ENCODE results near the gene CCDC50.

Gene CCDC50

DNA sequence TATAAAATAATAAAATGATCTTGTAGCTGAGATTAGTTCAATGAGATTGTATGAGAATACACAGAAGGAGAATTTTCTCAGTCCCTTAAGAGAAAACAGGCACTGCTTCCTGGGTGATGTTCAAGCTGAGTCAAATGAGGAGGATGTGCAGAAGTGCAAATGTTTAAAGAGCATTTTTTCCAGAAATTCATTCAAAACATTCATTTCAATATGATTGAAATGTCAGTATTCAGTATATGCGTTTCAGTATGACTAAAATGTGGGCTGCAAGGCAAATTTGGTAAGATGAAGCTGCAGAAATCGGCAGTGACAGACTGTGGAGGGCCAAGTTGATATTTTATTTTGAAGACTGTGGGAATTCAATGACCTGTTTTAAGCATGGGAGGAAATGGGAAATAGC, 112.5 kb downstream of the CCDC50 start:
- Histone ChIP-seq H3K9me3 (ENCODE audit: control insufficient read depth, low read length) (no peaks in the 10 kb centered on the region), H3K4me1 (ENCODE audit: control insufficient read depth, insufficient read depth, low read length, poor library complexity, severe bottlenecking) (no peaks in the 10 kb centered on the region), H3K27ac (ENCODE audit: low read depth, low read length, severe bottlenecking) (no peak overlapping the region), H3K36me3 (ENCODE audit: control insufficient read depth, insufficient read depth, low read length) (no peaks in the 10 kb centered on the region), H3K4me3 (ENCODE audit: extremely low read depth, insufficient read depth, low read length, poor library complexity, severe bottlenecking) (no peak overlapping the region)
- 84 to 93% methylated on average over 2 of the region's 2 CpGs for WGBS, 2 experiments (ENCODE audit: insufficient coverage in 2 of 2)

DNA sequence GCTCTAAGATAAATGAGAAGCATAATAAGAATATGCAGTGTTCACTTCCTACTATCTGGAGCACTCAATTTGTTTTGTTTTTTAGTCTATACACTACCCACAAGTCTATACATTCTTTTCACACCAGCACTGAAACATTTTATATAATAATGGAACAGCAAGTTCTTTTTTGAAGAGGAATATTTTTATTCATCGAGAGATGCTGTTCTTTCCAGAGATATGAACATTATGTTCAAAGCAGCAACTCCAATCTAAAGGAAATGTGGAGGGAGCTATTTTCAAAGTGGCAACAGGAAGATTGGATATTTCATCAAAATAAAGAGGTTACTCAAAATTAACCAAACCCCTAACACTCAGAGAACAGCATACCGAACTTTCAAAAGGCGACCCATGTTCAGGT, 115.4 kb downstream of the CCDC50 start:
- Histone ChIP-seq H3K9me3 (ENCODE audit: control insufficient read depth, low read length) (no peaks in the 10 kb centered on the region), H3K4me1 (ENCODE audit: control insufficient read depth, insufficient read depth, low read length, poor library complexity, severe bottlenecking) (no peaks in the 10 kb centered on the region), H3K27ac (ENCODE audit: low read depth, low read length, severe bottlenecking) (no peak overlapping the region), H3K36me3 (ENCODE audit: control insufficient read depth, insufficient read depth, low read length) (no peaks in the 10 kb centered on the region), H3K4me3 (ENCODE audit: extremely low read depth, insufficient read depth, low read length, poor library complexity, severe bottlenecking) (no peak overlapping the region)
- WGBS, 2 experiments (ENCODE audit: insufficient coverage in 2 of 2), result 100% methylated on average over 1 to 2 of the region's 3 CpGs
